Astrocyte (in vitro differentiated cells and primary cell): ENCODE measurements around the gene CFAP65.

Experiments
- EZH2 ChIP-seq: IDR thresholded peaks from 2 replicates; pipeline ENCODE4 v1.6.1; 2012; ENCODE audit warnings: mild to moderate bottlenecking, low read length, inconsistent platforms; ENCODE audit not compliant: insufficient read depth
- TF ChIP-seq, protein P1 (sequence below): IDR thresholded peaks from 2 replicates; pipeline ENCODE4 v1.5.1; 2011; ENCODE audit warnings: low read depth, mild to moderate bottlenecking, inconsistent platforms, low read length, moderate library complexity; ENCODE audit not compliant: insufficient read depth

DNA sequence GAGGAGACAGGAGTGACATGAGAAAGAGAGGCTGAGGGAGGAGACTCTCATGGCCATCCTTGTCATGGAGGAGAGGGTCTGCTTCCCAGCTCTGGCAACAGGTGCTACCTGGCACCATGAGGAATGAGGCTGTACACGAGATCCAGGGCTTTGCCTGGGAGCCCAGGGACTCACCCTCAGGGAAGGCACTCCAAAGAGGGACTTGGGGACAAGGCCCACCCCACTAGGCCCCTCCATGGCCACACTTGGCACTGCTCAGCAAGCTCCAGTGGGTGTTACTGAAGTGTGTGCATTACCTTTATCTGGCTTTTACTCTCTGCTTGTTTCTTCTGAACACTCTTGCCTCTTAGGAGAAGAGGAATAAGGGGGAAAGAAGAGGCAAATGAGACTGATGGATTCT is 2.7 kb downstream of the CFAP65 start:
- TF ChIP-seq, protein P1, sequence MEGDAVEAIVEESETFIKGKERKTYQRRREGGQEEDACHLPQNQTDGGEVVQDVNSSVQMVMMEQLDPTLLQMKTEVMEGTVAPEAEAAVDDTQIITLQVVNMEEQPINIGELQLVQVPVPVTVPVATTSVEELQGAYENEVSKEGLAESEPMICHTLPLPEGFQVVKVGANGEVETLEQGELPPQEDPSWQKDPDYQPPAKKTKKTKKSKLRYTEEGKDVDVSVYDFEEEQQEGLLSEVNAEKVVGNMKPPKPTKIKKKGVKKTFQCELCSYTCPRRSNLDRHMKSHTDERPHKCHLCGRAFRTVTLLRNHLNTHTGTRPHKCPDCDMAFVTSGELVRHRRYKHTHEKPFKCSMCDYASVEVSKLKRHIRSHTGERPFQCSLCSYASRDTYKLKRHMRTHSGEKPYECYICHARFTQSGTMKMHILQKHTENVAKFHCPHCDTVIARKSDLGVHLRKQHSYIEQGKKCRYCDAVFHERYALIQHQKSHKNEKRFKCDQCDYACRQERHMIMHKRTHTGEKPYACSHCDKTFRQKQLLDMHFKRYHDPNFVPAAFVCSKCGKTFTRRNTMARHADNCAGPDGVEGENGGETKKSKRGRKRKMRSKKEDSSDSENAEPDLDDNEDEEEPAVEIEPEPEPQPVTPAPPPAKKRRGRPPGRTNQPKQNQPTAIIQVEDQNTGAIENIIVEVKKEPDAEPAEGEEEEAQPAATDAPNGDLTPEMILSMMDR: no peak
- no peak for TF ChIP-seq EZH2
